Heart right ventricle (tissue), 16 donors: ENCODE results near the gene FCF1. TPM values are rescaled to one million over a fixed set of nuclear protein-coding genes. Genes with fewer than 3 reads are reported as not detected.

ENCODE experiments used
- ATAC-seq, 8 donors: fragments of 200-7000 bp; cut with Tn5 transposase; one replicate each; pipeline ENCODE4 v1.9.1; 2020; ENCODE audit warnings: mild to moderate bottlenecking in 8 of 8, moderate library complexity in 8 of 8, moderate number of reproducible peaks in 1 of 8
- DNase-seq, 2 donors: peaks; one replicate each; pipeline ENCODE4 v3.0.0-alpha.2; 2020
- H3K27ac ChIP-seq, 10 donors: fragments of 200-600 bp; sonication (generic) in 2 of 10; one replicate each; pipeline versions ENCODE4 v1.5.0 to v1.8.0; 2020 to 2022; ENCODE audit warnings: mild to moderate bottlenecking in 3 of 10
- H3K27me3 ChIP-seq, 7 donors: fragments of 200-600 bp; one replicate each; pipeline ENCODE4 v1.8.0; 2021 to 2022; ENCODE audit warnings: mild to moderate bottlenecking in 2 of 7
- H3K36me3 ChIP-seq, 9 donors: fragments of 200-600 bp; sonication (generic) in 1 of 9; one replicate each; pipeline versions ENCODE4 v1.5.0 to v1.8.0; 2020 to 2022; ENCODE audit warnings: mild to moderate bottlenecking in 2 of 9
- H3K4me1 ChIP-seq, 9 donors: fragments of 200-600 bp; sonication (generic) in 1 of 9; one replicate each; pipeline versions ENCODE4 v1.5.0 to v1.8.0; 2020 to 2022; ENCODE audit warnings: mild to moderate bottlenecking in 4 of 9
- H3K4me3 ChIP-seq, 10 donors: fragments of 200-600 bp; sonication (generic) in 2 of 10; one replicate each; pipeline versions ENCODE4 v1.5.0 to v1.8.0; 2020 to 2022; ENCODE audit warnings: mild to moderate bottlenecking in 7 of 10, moderate library complexity in 2 of 10
- H3K9me3 ChIP-seq, 11 donors: fragments of 200-600 bp in 10 of 11; sonication (generic) in 2 of 11; one replicate each; pipeline versions ENCODE4 v1.5.0 to v1.8.0; 2013 to 2022; ENCODE audit warnings: mild to moderate bottlenecking in 2 of 11, control low read depth in 1 of 11, moderate library complexity in 1 of 11
- WGBS, 2 donors: extraction: QIAGEN DNeasy Blood & Tissue Kit; methylation state at CpG; one replicate each; pipeline ENCODE4 v1.1.7; 2013; ENCODE audit warnings: inconsistent platforms in 1 of 2; 5-methylcytosine and 5-hydroxymethylcytosine counted together
- intact Hi-C, 10 donors: fragments of 100-400 bp; cut with DNase I; formaldehyde crosslinking; loops; one replicate each; pipeline versions ENCODE4 v1.11.1 to v1.14.2; 2022
- polyA plus RNA-seq, 2 donors: library from polyadenylated mRNA; stranded (reverse); fragments of 200-250 nt; gene quantifications; one replicate each; pipeline ENCODE4 v1.2.3, GENCODE V29; 2013
- total RNA-seq, 10 donors: library from RNA; stranded (reverse); fragmentation: NEBNext Ultra II Directional in 3 of 10; extraction: Animal tissue kit (Norgen Biotek cat#: 25700) in 3 of 10; gene quantifications; one replicate each; pipeline versions ENCODE4 v1.2.1 to v1.2.4, GENCODE V29; 2021 to 2023
- TF ChIP-seq, protein P1 (sequence below), 9 donors: fragments of 200-600 bp; sonication (generic) in 2 of 9; IDR thresholded peaks; one replicate each; pipeline versions ENCODE4 v1.5.0 to v1.8.0; 2021 to 2022; ENCODE audit warnings: antibody characterized with exemption in 9 of 9, mild to moderate bottlenecking in 5 of 9, moderate library complexity in 1 of 9
- donor health status: Arrhythmogenic right ventricular cardiomyopathy.
- donor health status: ischemic (EF 13 %, LVEDD 7.1; RV severe dilation, severe dysfunction).
- donor health status: healthy with polysubstance abuse.
- donor health status: DM: no; HTN: yes; CAD: no.
- donor health status: DM: no; HTN: no; CAD: no.
- donor health status: ischemic (EF 25% LVEDD 6.9; RV normal size, moderate dysfunction).
- donor health status: ischemic (EF 25% LVEDD 5.7; RV mildly dilated, moderate dysfunction).
- donor health status: healthy.
- donor health status: DM: yes; HTN: yes; CAD: no.
- donor health status: Ischemic cardiomyopathy.
- donor health status: ischemic (EF 35%, LVEDD 5.7; RV mildly dilated, moderate dysfunction).
- donor health status: nonischemic (EF 11% LVEDD 7.7; RV severe dilation, severe dysfunction).
- donor health status: DM: yes; HTN: yes; CAD: no.
- donor health status: PGD.
- donor health status: ischemic (EF 29% LVEDD 5.4; RV normal size, mild dysfunction).
- donor health status: nonischemic (EF 23%, LVEDD 6.1; RV moderate dilation, normal function).

FCF1 gene
- total and polyA plus RNA-seq, 12 donors, result 3.4 to 45.5 (median 34.3) TPM

GRCh38 chr14:74671789-74672188 lies 41.2 kb upstream of the FCF1 start:
- peak overlapping the region in 1 of 10 donors; percentile 11 for H3K27ac ChIP-seq
- H3K36me3 ChIP-seq, result peaks cover 0 to 100% (median 58%) of the 10 kb centered on the region in 9 donors
- intact Hi-C loops, result no loop called here

GRCh38 chr14:74673768-74674167 lies 39.2 kb upstream of the FCF1 start:
- Histone ChIP-seq H3K4me1 (no peaks in the 10 kb centered on the region), H3K27me3 (no peaks in the 10 kb centered on the region), H3K36me3 (peaks cover 0 to 99% (median 49%) of the 10 kb centered on the region in 9 donors), H3K9me3 (no peaks in the 10 kb centered on the region), H3K4me3 (no peak overlapping the region), H3K27ac (no peak overlapping the region)
- DNase-seq (no peak), ATAC-seq (no peak)
- TF ChIP-seq, protein P1, sequence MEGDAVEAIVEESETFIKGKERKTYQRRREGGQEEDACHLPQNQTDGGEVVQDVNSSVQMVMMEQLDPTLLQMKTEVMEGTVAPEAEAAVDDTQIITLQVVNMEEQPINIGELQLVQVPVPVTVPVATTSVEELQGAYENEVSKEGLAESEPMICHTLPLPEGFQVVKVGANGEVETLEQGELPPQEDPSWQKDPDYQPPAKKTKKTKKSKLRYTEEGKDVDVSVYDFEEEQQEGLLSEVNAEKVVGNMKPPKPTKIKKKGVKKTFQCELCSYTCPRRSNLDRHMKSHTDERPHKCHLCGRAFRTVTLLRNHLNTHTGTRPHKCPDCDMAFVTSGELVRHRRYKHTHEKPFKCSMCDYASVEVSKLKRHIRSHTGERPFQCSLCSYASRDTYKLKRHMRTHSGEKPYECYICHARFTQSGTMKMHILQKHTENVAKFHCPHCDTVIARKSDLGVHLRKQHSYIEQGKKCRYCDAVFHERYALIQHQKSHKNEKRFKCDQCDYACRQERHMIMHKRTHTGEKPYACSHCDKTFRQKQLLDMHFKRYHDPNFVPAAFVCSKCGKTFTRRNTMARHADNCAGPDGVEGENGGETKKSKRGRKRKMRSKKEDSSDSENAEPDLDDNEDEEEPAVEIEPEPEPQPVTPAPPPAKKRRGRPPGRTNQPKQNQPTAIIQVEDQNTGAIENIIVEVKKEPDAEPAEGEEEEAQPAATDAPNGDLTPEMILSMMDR (IDR thresholded peaks at IDR 0.05), result no peak
- 88% methylated on average over 4 of the region's 4 CpGs for WGBS, 2 donors
- intact Hi-C loops, result no loop called here

More at GRCh38 chr14:74671789-74672188, 41.2 kb upstream of the FCF1 start:
- Histone ChIP-seq H3K9me3 (no peaks in the 10 kb centered on the region), H3K27me3 (no peaks in the 10 kb centered on the region), H3K4me3 (no peak overlapping the region), H3K4me1 (no peaks in the 10 kb centered on the region)
- TF ChIP-seq, protein P1 (IDR thresholded peaks at IDR 0.05), result no peak
- ATAC-seq, result peak in 3 of 8 donors; percentile 38 to 46 (median 41)
- WGBS, 2 donors, result 74 to 79% methylated on average over 4 of the region's 4 CpGs
- DNase-seq, result no peak

DNA sequence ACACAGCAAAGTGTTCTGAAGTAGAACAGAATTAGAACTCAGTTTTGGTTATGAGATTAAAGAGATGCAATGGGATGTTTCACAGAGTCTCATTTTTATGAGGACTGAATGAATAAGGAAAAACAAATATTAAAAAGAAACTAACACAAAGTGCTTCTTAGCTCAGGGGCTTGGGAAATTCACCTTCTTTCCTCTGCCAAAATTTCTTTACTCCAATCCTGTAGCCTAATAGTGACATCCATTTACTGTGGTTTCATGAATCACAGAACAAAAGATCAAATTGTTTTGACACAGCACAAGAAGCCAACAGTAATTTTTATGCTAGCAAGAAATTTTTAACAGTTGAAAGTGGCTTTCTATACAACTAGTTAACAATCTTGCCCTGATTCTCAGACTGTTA lies 37.7 kb upstream of the FCF1 start:
- intact Hi-C loops, result no loop called here
- Histone ChIP-seq H3K27ac (no peak overlapping the region), H3K9me3 (no peaks in the 10 kb centered on the region), H3K4me3 (no peak overlapping the region), H3K4me1 (no peaks in the 10 kb centered on the region), H3K27me3 (no peaks in the 10 kb centered on the region), H3K36me3 (peaks cover 0 to 99% (median 37%) of the 10 kb centered on the region in 9 donors)
- DNase-seq (no peak), ATAC-seq (no peak)
- TF ChIP-seq, protein P1 (IDR thresholded peaks at IDR 0.05), result no peak

GRCh38 chr14:74682169-74682952 lies 30.6 kb upstream of the FCF1 start:
- DNase-seq (no peak), ATAC-seq (no peak)
- Histone ChIP-seq H3K27me3 (no peaks in the 10 kb centered on the region), H3K9me3 (no peaks in the 10 kb centered on the region), H3K4me3 (no peak overlapping the region), H3K36me3 (peaks cover 0 to 99% (median 24%) of the 10 kb centered on the region in 9 donors), H3K27ac (no peak overlapping the region), H3K4me1 (peaks cover 0 to 28% (median 5%) of the 10 kb centered on the region in 9 donors)
- intact Hi-C loops, result no loop called here
- WGBS, 2 donors, result 92 to 93% methylated on average over 10 of the region's 10 CpGs
- TF ChIP-seq, protein P1 (IDR thresholded peaks at IDR 0.05), result no peak
